Esophagus squamous epithelium (tissue), 4 donors: ENCODE measurements around the gene BICD2.

Source experiments
- POLR2A ChIP-seq, 4 donors: fragments of 450-650 bp; IDR thresholded peaks; one replicate each; pipeline ENCODE4 v1.6.1; 2017; ENCODE audit warnings: antibody characterized with exemption in 4 of 4, mild to moderate bottlenecking in 4 of 4, moderate library complexity in 3 of 4
- TF ChIP-seq, protein P1 (sequence below), 6 experiments: fragments of 450-650 bp in 4 of 6; fragments of 200-600 bp in 2 of 6; sonication (generic) in 2 of 6; IDR thresholded peaks; one replicate each; pipeline ENCODE4 v1.5.1; 2016 to 2019; ENCODE audit warnings: antibody characterized with exemption in 6 of 6, mild to moderate bottlenecking in 4 of 6, moderate library complexity in 4 of 6

- TF ChIP-seq POLR2A (IDR thresholded peaks at IDR 0.05) = no peak
- TF ChIP-seq, protein P1, sequence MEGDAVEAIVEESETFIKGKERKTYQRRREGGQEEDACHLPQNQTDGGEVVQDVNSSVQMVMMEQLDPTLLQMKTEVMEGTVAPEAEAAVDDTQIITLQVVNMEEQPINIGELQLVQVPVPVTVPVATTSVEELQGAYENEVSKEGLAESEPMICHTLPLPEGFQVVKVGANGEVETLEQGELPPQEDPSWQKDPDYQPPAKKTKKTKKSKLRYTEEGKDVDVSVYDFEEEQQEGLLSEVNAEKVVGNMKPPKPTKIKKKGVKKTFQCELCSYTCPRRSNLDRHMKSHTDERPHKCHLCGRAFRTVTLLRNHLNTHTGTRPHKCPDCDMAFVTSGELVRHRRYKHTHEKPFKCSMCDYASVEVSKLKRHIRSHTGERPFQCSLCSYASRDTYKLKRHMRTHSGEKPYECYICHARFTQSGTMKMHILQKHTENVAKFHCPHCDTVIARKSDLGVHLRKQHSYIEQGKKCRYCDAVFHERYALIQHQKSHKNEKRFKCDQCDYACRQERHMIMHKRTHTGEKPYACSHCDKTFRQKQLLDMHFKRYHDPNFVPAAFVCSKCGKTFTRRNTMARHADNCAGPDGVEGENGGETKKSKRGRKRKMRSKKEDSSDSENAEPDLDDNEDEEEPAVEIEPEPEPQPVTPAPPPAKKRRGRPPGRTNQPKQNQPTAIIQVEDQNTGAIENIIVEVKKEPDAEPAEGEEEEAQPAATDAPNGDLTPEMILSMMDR (IDR thresholded peaks at IDR 0.05) = peak; percentile 85 to 98 (median 94)
Observed at GRCh38 chr9:92716557-92716956, 48.1 kb downstream of the BICD2 start.
